Upper lobe of left lung (tissue), 6 donors: ENCODE results near the gene ZNF479. TPM values are rescaled to one million over a fixed set of nuclear protein-coding genes. Genes with fewer than 3 reads are reported as not detected.
"Not testable (repeated sequence)": the region's sequence is repeated elsewhere in the genome, so short reads cannot be mapped to it uniquely, and the experiment has no call there.

Experiments
- ATAC-seq, 2 donors: fragments of 200-7000 bp; cut with Tn5 transposase; one replicate each; pipeline ENCODE4 v1.9.1; 2022; ENCODE audit warnings: mild to moderate bottlenecking in 2 of 2, moderate library complexity in 2 of 2; ENCODE audit not compliant: low FRiP score in 2 of 2
- DNase-seq, 2 donors: peaks; one replicate each; pipeline ENCODE4 v3.0.0-alpha.2; 2019 to 2020
- H3K27ac ChIP-seq, 4 donors: fragments of 200-600 bp; sonication (generic); one replicate each; pipeline ENCODE4 v1.5.1; 2016 to 2019
- H3K27me3 ChIP-seq, 4 donors: fragments of 200-600 bp; sonication (generic); one replicate each; pipeline ENCODE4 v1.5.1; 2017 to 2019
- H3K36me3 ChIP-seq, 4 donors: fragments of 200-600 bp; sonication (generic); one replicate each; pipeline ENCODE4 v1.5.1; 2016 to 2019
- H3K4me1 ChIP-seq, 4 donors: fragments of 200-600 bp; sonication (generic); one replicate each; pipeline ENCODE4 v1.5.1; 2018 to 2019
- H3K4me3 ChIP-seq, 4 donors: fragments of 200-600 bp; sonication (generic); one replicate each; pipeline ENCODE4 v1.5.1; 2017 to 2019; ENCODE audit warnings: mild to moderate bottlenecking in 2 of 4, moderate library complexity in 1 of 4
- H3K9me3 ChIP-seq, 4 donors: fragments of 200-600 bp; sonication (generic); one replicate each; pipeline ENCODE4 v1.5.1; 2018 to 2019
- CTCF ChIP-seq, 6 experiments: fragments of 450-650 bp in 4 of 6; fragments of 200-600 bp in 2 of 6; sonication (generic) in 2 of 6; IDR thresholded peaks; one replicate each; pipeline ENCODE4 v1.5.1; 2016 to 2019; ENCODE audit warnings: antibody characterized with exemption in 6 of 6
- EP300 ChIP-seq, 4 donors: sonication (generic); formaldehyde crosslinking; IDR thresholded peaks; one replicate each; pipeline ENCODE4 v1.5.1; 2017; ENCODE audit warnings: antibody characterized with exemption in 4 of 4, control low read depth in 2 of 4
- POLR2A ChIP-seq, 4 donors: fragments of 450-650 bp; IDR thresholded peaks; one replicate each; pipeline ENCODE4 v1.5.1; 2016 to 2017; ENCODE audit warnings: antibody characterized with exemption in 4 of 4, mild to moderate bottlenecking in 2 of 4
- POLR2AphosphoS5 ChIP-seq, 2 donors: sonication (generic); formaldehyde crosslinking; IDR thresholded peaks; one replicate each; pipeline ENCODE4 v1.5.1; 2017; ENCODE audit warnings: antibody characterized with exemption in 2 of 2
- WGBS, 2 donors: methylation state at CpG; one replicate each; pipeline ENCODE4 v1.1.5; 2017 to 2018; 5-methylcytosine and 5-hydroxymethylcytosine counted together
- total RNA-seq, 6 donors: library from RNA; depleted of rRNA in 4 of 6; stranded (reverse); fragments of >200 nt in 4 of 6; gene quantifications; one replicate each; pipeline versions ENCODE4 v1.1.0 to v1.2.1, GENCODE V29; 2016 to 2021
- donor health status: DM: no; HTN: no; CAD: no; lungs with moderate emphysema.
- donor health status: DM: no; HTN: yes; CAD: no; lungs with severe emphysema.

Gene ZNF479
- total RNA-seq = not detected

- H3K9me3 ChIP-seq = peaks cover 0 to 53% (median 21%) of the 10 kb centered on the region in 4 donors
- ATAC-seq, H3K27ac ChIP-seq, H3K27me3 ChIP-seq, H3K4me1 ChIP-seq, DNase-seq, H3K36me3 ChIP-seq, H3K4me3 ChIP-seq: not testable (repeated sequence)
- 90 to 91% methylated on average over 3 to 6 of the region's 6 CpGs for WGBS, 2 donors
Measured at GRCh38 chr7:57132336-57132735, at the start of gene ZNF479. Gene ZNF479 (minus strand): TSS chr7:57132436. CDS start chr7:57132324, 112 bp downstream.

GRCh38 chr7:57182031-57182430 is 49.8 kb upstream of the ZNF479 start:
- TF ChIP-seq CTCF (IDR thresholded peaks at IDR 0.05) (no peak), POLR2A (IDR thresholded peaks at IDR 0.05) (no peak), EP300 (IDR thresholded peaks at IDR 0.05) (no peak), POLR2AphosphoS5 (IDR thresholded peaks at IDR 0.05) (no peak)
- H3K4me1 ChIP-seq = no peaks in the 10 kb centered on the region
- H3K9me3 ChIP-seq = peaks cover 0 to 71% (median 42%) of the 10 kb centered on the region in 4 donors
- WGBS, 2 donors = 65 to 66% methylated on average over 4 of the region's 4 CpGs
- H3K4me3 ChIP-seq = no peak overlapping the region
- H3K36me3 ChIP-seq = no peaks in the 10 kb centered on the region
- no peaks in the 10 kb centered on the region for H3K27me3 ChIP-seq
- H3K27ac ChIP-seq = no peak overlapping the region
- ATAC-seq (no peak), DNase-seq (no peak)

- DNase-seq (no peak), ATAC-seq (no peak)
- Histone ChIP-seq H3K36me3 (no peaks in the 10 kb centered on the region), H3K4me1 (no peaks in the 10 kb centered on the region), H3K27ac (no peak overlapping the region), H3K27me3 (no peaks in the 10 kb centered on the region), H3K4me3 (no peak overlapping the region), H3K9me3 (peaks cover 0 to 76% (median 45%) of the 10 kb centered on the region in 4 donors)
- TF ChIP-seq CTCF (IDR thresholded peaks at IDR 0.05) (no peak), POLR2A (IDR thresholded peaks at IDR 0.05) (no peak), POLR2AphosphoS5 (IDR thresholded peaks at IDR 0.05) (no peak), EP300 (IDR thresholded peaks at IDR 0.05) (no peak)
- 79 to 81% methylated on average over 9 of the region's 9 CpGs for WGBS, 2 donors
Measured at GRCh38 chr7:57181281-57181680, 49.0 kb upstream of the ZNF479 start.

GRCh38 chr7:57179776-57180415 is 47.7 kb upstream of the ZNF479 start:
- H3K4me1 ChIP-seq = no peaks in the 10 kb centered on the region
- no peak overlapping the region for H3K27ac ChIP-seq
- ATAC-seq (no peak), DNase-seq (peak in 1 of 2 donors; percentile 52)
- TF ChIP-seq EP300 (IDR thresholded peaks at IDR 0.05) (no peak), POLR2A (IDR thresholded peaks at IDR 0.05) (no peak)
- WGBS, 2 donors = 86 to 92% methylated on average over 14 to 26 of the region's 30 CpGs
- H3K27me3 ChIP-seq = no peaks in the 10 kb centered on the region
- peaks cover 0 to 77% (median 47%) of the 10 kb centered on the region in 4 donors for H3K9me3 ChIP-seq
- no peaks in the 10 kb centered on the region for H3K36me3 ChIP-seq
- no peak overlapping the region for H3K4me3 ChIP-seq

GRCh38 chr7:57178768-57179139 is 46.5 kb upstream of the ZNF479 start:
- no peaks in the 10 kb centered on the region for H3K27me3 ChIP-seq
- H3K4me1 ChIP-seq = no peaks in the 10 kb centered on the region
- H3K4me3 ChIP-seq = no peak overlapping the region
- no peak overlapping the region for H3K27ac ChIP-seq
- TF ChIP-seq CTCF (IDR thresholded peaks at IDR 0.05) (no peak), POLR2A (IDR thresholded peaks at IDR 0.05) (no peak), EP300 (IDR thresholded peaks at IDR 0.05) (no peak), POLR2AphosphoS5 (IDR thresholded peaks at IDR 0.05) (no peak)
- no peaks in the 10 kb centered on the region for H3K36me3 ChIP-seq
- peaks cover 0 to 76% (median 46%) of the 10 kb centered on the region in 4 donors for H3K9me3 ChIP-seq
- no peak for DNase-seq
- no peak for ATAC-seq
- WGBS, 2 donors = 77 to 81% methylated on average over 4 to 6 of the region's 6 CpGs
